ENCODE measurements around the gene IQCM. TPM values are rescaled to one million over a fixed set of nuclear protein-coding genes. Genes with fewer than 3 reads are reported as not detected.
"Not testable (repeated sequence)": the region's sequence is repeated elsewhere in the genome, so short reads cannot be mapped to it uniquely, and the experiment has no call there.

IQCM gene
- total RNA-seq, 8 experiments from 2014 or later = 0.16 to 1.8 (median 0.31) TPM; not detected in 3

GRCh38 chr4:149513081-149513480, 302.6 kb downstream of the IQCM start:
- in situ Hi-C loops (cut with MboI; ENCODE audit: low pct_unique_long_range_greater_than_20kb in 2 of 9, low sequenced_read_pairs in 9 of 9, unreplicated experiment in 9 of 9) = no loop called here
- H3K4me1 ChIP-seq (replicated peaks in 1 of 2) = no peaks in the 10 kb centered on the region
- H3K27ac ChIP-seq = no peak overlapping the region
- no peak for ATAC-seq (replicated peaks in 6 of 8)
- no peak overlapping the region for H3K4me3 ChIP-seq

- in situ Hi-C loops (cut with MboI; ENCODE audit: low pct_unique_long_range_greater_than_20kb in 2 of 9, low sequenced_read_pairs in 9 of 9, unreplicated experiment in 9 of 9) = no loop called here
- ATAC-seq (replicated peaks in 6 of 8) = no peak
- 0 to 57% (median 6%) methylated on average over 1 of the region's 1 CpG; no CpG with 5 or more reads in 1 of the 10 experiments for WGBS, 10 experiments
- Histone ChIP-seq H3K4me1 (replicated peaks in 1 of 2) (no peaks in the 10 kb centered on the region), H3K27ac (no peak overlapping the region), H3K4me3 (no peak overlapping the region)
These were observed 303.1 kb downstream of the IQCM start for GRCh38 chr4:149512501-149512900.

- 80 to 100% (median 94%) methylated on average over 1 to 2 of the region's 2 CpGs; no CpG with 5 or more reads in 1 of the 10 experiments for WGBS, 10 experiments
- ATAC-seq (replicated peaks in 6 of 8) = no peak
These were observed 303.9 kb downstream of the IQCM start for GRCh38 chr4:149511558-149512298.

GRCh38 chr4:149507309-149507708, 308.3 kb downstream of the IQCM start:
- 78 to 100% (median 100%) methylated on average over 1 of the region's 1 CpG; no CpG with 5 or more reads in 3 of the 10 experiments for WGBS, 10 experiments
- H3K4me1 ChIP-seq (replicated peaks in 1 of 2); ATAC-seq (replicated peaks in 6 of 8); H3K27ac ChIP-seq; H3K4me3 ChIP-seq; in situ Hi-C loops (cut with MboI; ENCODE audit: low pct_unique_long_range_greater_than_20kb in 2 of 9, low sequenced_read_pairs in 9 of 9, unreplicated experiment in 9 of 9): not testable (repeated sequence)

More at GRCh38 chr4:149511558-149512298, 303.9 kb downstream of the IQCM start:
- Histone ChIP-seq H3K4me3 (no peak overlapping the region), H3K4me1 (replicated peaks in 1 of 2) (no peaks in the 10 kb centered on the region), H3K27ac (no peak overlapping the region)
- in situ Hi-C loops (cut with MboI; ENCODE audit: low pct_unique_long_range_greater_than_20kb in 2 of 9, low sequenced_read_pairs in 9 of 9, unreplicated experiment in 9 of 9) = no loop called here

GRCh38 chr4:149500806-149501205, 314.8 kb downstream of the IQCM start:
- no peak overlapping the region for H3K4me3 ChIP-seq
- H3K4me1 ChIP-seq (replicated peaks in 1 of 2) = no peaks in the 10 kb centered on the region
- in situ Hi-C loops (cut with MboI; ENCODE audit: low pct_unique_long_range_greater_than_20kb in 2 of 9, low sequenced_read_pairs in 9 of 9, unreplicated experiment in 9 of 9) = no loop called here
- WGBS, 10 experiments = 17 to 86% (median 57%) methylated on average over 1 to 2 of the region's 2 CpGs
- no peak for ATAC-seq (replicated peaks in 6 of 8)
- no peak overlapping the region for H3K27ac ChIP-seq

- 14 to 100% (median 81%) methylated on average over 1 to 2 of the region's 2 CpGs; no CpG with 5 or more reads in 1 of the 10 experiments for WGBS, 10 experiments
- peaks cover 0 to under 1% of the 10 kb centered on the region in 2 donors for H3K4me1 ChIP-seq (replicated peaks in 1 of 2)
- H3K27ac ChIP-seq = no peak overlapping the region
- in situ Hi-C loops (cut with MboI; ENCODE audit: low pct_unique_long_range_greater_than_20kb in 2 of 9, low sequenced_read_pairs in 9 of 9, unreplicated experiment in 9 of 9) = no loop called here
- ATAC-seq (replicated peaks in 6 of 8) = no peak
- H3K4me3 ChIP-seq = no peak overlapping the region
These were observed 315.9 kb downstream of the IQCM start for GRCh38 chr4:149499726-149500125.

GRCh38 chr4:149498246-149498645, 317.4 kb downstream of the IQCM start:
- WGBS, 10 experiments = 40 to 83% (median 40%) methylated on average over 1 to 2 of the region's 3 CpGs; no CpG with 5 or more reads in 5 of the 10 experiments
- no peak for ATAC-seq (replicated peaks in 6 of 8)
- Histone ChIP-seq H3K27ac (no peak overlapping the region), H3K4me3 (no peak overlapping the region), H3K4me1 (replicated peaks in 1 of 2) (peaks cover 2 to 15% of the 10 kb centered on the region in 2 donors)
- in situ Hi-C loops (cut with MboI; ENCODE audit: low pct_unique_long_range_greater_than_20kb in 2 of 9, low sequenced_read_pairs in 9 of 9, unreplicated experiment in 9 of 9) = no loop called here

GRCh38 chr4:149493492-149493891, 322.2 kb downstream of the IQCM start:
- in situ Hi-C loops (cut with MboI; ENCODE audit: low pct_unique_long_range_greater_than_20kb in 2 of 9, low sequenced_read_pairs in 9 of 9, unreplicated experiment in 9 of 9) = no loop called here
- WGBS, 10 experiments = 0 to 75% (median 43%) methylated on average over 1 to 2 of the region's 2 CpGs; no CpG with 5 or more reads in 1 of the 10 experiments
- peaks cover 9 to 29% of the 10 kb centered on the region in 2 donors for H3K4me1 ChIP-seq (replicated peaks in 1 of 2)
- no peak overlapping the region for H3K27ac ChIP-seq
- peak in 5 of 8 experiments; percentile 68 to 94 (median 74) for ATAC-seq (replicated peaks in 6 of 8)
- no peak overlapping the region for H3K4me3 ChIP-seq

- Histone ChIP-seq H3K27ac (no peak overlapping the region), H3K4me3 (no peak overlapping the region), H3K4me1 (replicated peaks in 1 of 2) (peaks cover 9 to 24% of the 10 kb centered on the region in 2 donors)
- WGBS, 10 experiments = 0 to 100% (median 59%) methylated on average over 1 of the region's 1 CpG; no CpG with 5 or more reads in 2 of the 10 experiments
- in situ Hi-C loops (cut with MboI; ENCODE audit: low pct_unique_long_range_greater_than_20kb in 2 of 9, low sequenced_read_pairs in 9 of 9, unreplicated experiment in 9 of 9) = no loop called here
- no peak for ATAC-seq (replicated peaks in 6 of 8)
These were observed 326.3 kb downstream of the IQCM start for GRCh38 chr4:149489321-149489720.

- in situ Hi-C loops (cut with MboI; ENCODE audit: low pct_unique_long_range_greater_than_20kb in 2 of 9, low sequenced_read_pairs in 9 of 9, unreplicated experiment in 9 of 9) = no loop called here
- no peak for ATAC-seq (replicated peaks in 6 of 8)
- Histone ChIP-seq H3K4me3 (no peak overlapping the region), H3K27ac (no peak overlapping the region), H3K4me1 (replicated peaks in 1 of 2) (peaks cover 0 to 4% of the 10 kb centered on the region in 2 donors)
These were observed 328.8 kb downstream of the IQCM start for GRCh38 chr4:149486861-149487260.

- H3K4me3 ChIP-seq; H3K4me1 ChIP-seq (replicated peaks in 1 of 2); in situ Hi-C loops (cut with MboI; ENCODE audit: low pct_unique_long_range_greater_than_20kb in 2 of 9, low sequenced_read_pairs in 9 of 9, unreplicated experiment in 9 of 9); ATAC-seq (replicated peaks in 6 of 8); H3K27ac ChIP-seq: not testable (repeated sequence)
- WGBS, 10 experiments = 0 to 100% (median 60%) methylated on average over 1 of the region's 3 CpGs; no CpG with 5 or more reads in 7 of the 10 experiments
These were observed 347.0 kb downstream of the IQCM start for GRCh38 chr4:149468669-149469068.

GRCh38 chr4:149466446-149466845, 349.2 kb downstream of the IQCM start:
- ATAC-seq (replicated peaks in 6 of 8) = no peak
- no peaks in the 10 kb centered on the region for H3K4me1 ChIP-seq (replicated peaks in 1 of 2)
- in situ Hi-C loops (cut with MboI; ENCODE audit: low pct_unique_long_range_greater_than_20kb in 2 of 9, low sequenced_read_pairs in 9 of 9, unreplicated experiment in 9 of 9) = no loop called here
- no peak overlapping the region for H3K27ac ChIP-seq
- H3K4me3 ChIP-seq = no peak overlapping the region

GRCh38 chr4:149465955-149466354, 349.7 kb downstream of the IQCM start:
- no peak overlapping the region for H3K4me3 ChIP-seq
- in situ Hi-C loops (cut with MboI; ENCODE audit: low pct_unique_long_range_greater_than_20kb in 2 of 9, low sequenced_read_pairs in 9 of 9, unreplicated experiment in 9 of 9) = no loop called here
- 40 to 100% (median 92%) methylated on average over 1 of the region's 1 CpG; no CpG with 5 or more reads in 6 of the 10 experiments for WGBS, 10 experiments
- H3K27ac ChIP-seq = no peak overlapping the region
- ATAC-seq (replicated peaks in 6 of 8) = peak in 1 of 8 experiments; percentile 32
- H3K4me1 ChIP-seq (replicated peaks in 1 of 2) = no peaks in the 10 kb centered on the region

- Histone ChIP-seq H3K27ac (no peak overlapping the region), H3K4me1 (replicated peaks in 1 of 2) (no peaks in the 10 kb centered on the region), H3K4me3 (no peak overlapping the region)
- 63 to 91% (median 86%) methylated on average over 2 of the region's 2 CpGs; no CpG with 5 or more reads in 3 of the 10 experiments for WGBS, 10 experiments
- in situ Hi-C loops (cut with MboI; ENCODE audit: low pct_unique_long_range_greater_than_20kb in 2 of 9, low sequenced_read_pairs in 9 of 9, unreplicated experiment in 9 of 9) = no loop called here
- no peak for ATAC-seq (replicated peaks in 6 of 8)
These were observed 372.1 kb downstream of the IQCM start for GRCh38 chr4:149443537-149443936.

All from motor neuron (in vitro differentiated cells).